GM12865 (cell line): ENCODE measurements around the gene SLC40A1.
"Not testable (repeated sequence)": the region's sequence is repeated elsewhere in the genome, so short reads cannot be mapped to it uniquely, and the experiment has no call there.

Source experiments
- DNase-seq: peaks from one replicate; pipeline ENCODE4 v3.0.0; 2010; ENCODE audit warnings: low read depth
- H3K4me3 ChIP-seq: 2 replicates; pipeline ENCODE4 v1.5.1; 2011; ENCODE audit warnings: mild to moderate bottlenecking, low read depth, low read length, control low read depth
- CTCF ChIP-seq: IDR thresholded peaks from 2 replicates; pipeline ENCODE4 v1.5.1; 2011; ENCODE audit warnings: low read length, control low read depth, low read depth, inconsistent platforms; ENCODE audit not compliant: insufficient read depth; ENCODE audit errors: missing control alignments

The SLC40A1 gene

DNA sequence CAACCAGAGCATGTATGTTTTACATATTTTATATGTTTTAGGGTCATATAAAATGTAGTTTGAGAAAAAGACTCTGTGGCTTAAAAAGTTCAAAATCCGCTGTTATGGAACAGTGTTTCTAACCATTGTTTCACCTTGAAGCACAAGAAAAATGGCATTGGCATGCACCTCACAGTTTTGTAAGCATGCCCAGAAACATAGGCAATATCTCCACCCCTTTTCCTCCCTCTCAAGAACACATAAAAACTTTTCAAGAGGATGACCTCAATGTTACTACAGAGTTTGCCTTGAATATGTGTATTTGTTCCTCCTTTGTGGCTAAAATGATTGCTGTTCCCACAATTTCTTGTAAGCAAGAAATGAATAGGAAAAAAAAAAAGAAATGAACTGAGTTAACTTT, 29.3 kb upstream of the SLC40A1 start:
- no peak for DNase-seq
- TF ChIP-seq CTCF = no peak
- H3K4me3 ChIP-seq = no peak overlapping the region

GRCh38 chr2:189609423-189609816, 28.8 kb upstream of the SLC40A1 start:
- TF ChIP-seq CTCF = no peak
- no peak overlapping the region for H3K4me3 ChIP-seq
- no peak for DNase-seq

DNA sequence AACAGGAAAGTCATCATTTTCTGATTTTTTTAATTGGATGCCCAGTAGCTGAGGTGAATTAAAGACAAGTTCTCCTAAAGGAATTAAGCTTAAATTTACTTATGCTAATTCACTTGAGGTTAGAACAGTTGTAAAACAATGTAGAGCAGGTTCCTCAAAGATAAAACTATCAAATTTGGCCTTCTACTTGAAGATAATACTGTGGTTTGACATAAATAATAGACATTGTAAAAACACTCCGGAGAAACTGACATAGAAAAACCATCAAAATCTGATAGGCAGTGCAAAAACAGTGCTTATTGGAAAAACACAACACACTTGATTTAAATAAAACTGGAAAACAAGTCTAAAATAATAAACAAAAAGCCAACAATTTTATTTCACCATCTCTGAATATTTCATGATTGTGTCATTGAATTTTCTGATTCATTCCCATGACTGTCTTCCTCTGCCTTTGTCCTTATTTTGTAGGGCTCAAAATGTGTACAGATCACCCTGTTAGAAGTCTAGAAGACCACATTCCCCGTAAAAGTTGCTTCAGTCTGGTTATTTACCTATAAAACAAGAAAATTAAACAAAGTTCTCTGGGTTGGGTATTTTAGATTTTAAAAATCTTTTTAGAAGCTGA, 28.3 kb upstream of the SLC40A1 start:
- H3K4me3 ChIP-seq = no peak overlapping the region
- no peak for TF ChIP-seq CTCF
- no peak for DNase-seq

DNA sequence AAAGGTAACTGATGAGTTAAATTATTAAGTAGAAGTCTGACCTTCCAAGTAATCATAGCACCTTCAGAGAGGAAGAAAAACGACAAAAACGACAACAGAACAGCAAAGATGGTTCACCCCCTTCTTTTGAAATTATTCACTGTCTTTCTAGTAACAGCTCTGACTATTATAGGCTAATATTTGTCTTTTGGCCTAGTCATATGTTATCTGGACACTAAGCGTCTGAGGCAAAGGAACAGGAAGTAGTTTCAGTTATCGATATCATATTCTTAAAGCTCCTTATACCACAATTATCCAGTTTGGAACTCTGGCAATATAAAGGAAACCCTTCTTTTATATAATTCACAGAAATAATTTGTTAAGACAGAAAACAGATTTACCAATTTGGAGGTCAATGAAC, 27.6 kb upstream of the SLC40A1 start:
- no peak for DNase-seq
- no peak overlapping the region for H3K4me3 ChIP-seq
- no peak for TF ChIP-seq CTCF

DNA sequence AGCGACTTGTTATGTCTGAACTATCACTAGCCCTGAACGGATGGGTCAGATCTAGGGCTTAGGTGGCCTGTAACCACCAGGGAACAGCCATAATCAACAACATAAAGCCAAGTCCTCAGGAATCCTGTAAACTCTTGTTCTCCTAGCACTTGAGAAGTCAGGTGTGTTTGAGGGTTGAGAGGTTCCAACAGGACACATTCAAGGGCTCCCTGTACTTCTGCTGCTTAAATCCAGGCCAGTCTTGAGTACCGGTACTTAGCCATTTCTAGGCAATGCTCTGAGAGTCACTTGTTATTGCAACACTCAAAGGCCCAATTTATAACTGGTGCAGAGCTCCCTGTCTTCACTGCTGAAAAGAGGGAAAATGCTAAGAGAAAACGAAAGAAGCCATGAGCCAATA, 21.6 kb upstream of the SLC40A1 start:
- no peak for DNase-seq

DNA sequence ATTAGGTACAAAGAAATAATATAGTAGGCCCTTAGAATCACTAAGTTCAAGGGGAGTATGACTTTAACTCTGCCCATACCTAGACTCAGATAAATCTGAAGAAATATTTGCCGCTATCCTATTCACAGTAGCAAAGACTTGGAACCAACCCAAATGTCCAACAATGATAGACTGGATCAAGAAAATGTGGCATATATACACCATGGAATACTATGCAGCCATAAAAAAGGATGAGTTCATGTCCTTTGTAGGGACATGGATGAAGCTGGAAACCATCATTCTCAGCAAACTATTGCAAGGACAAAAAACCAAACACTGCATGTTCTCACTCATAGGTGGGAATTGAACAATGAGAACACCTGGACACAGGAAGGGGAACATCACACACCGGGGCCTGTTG, 21.1 kb upstream of the SLC40A1 start:
- not testable (repeated sequence) for H3K4me3 ChIP-seq, DNase-seq

More for the DNA sequence above, 21.6 kb upstream of the SLC40A1 start:
- no peak for TF ChIP-seq CTCF
- H3K4me3 ChIP-seq = no peak overlapping the region

GRCh38 chr2:189601043-189601442, 20.5 kb upstream of the SLC40A1 start:
- TF ChIP-seq CTCF = no peak
- DNase-seq = no peak
- H3K4me3 ChIP-seq = no peak overlapping the region
